T-helper 2 cell treated with Interferon-gamma antibody and Interleukin-4, amounts not matched to agents 100 ng/mL and 5 ng/mL, for 36 hours (primary cell): ENCODE results near the gene FAF1. TPM values are rescaled to one million over a fixed set of nuclear protein-coding genes. Genes with fewer than 3 reads are reported as not detected.

Experiments
- intact Hi-C: fragments of 100-400 bp; cut with micrococcal nuclease; formaldehyde crosslinking; loops from one replicate; pipeline ENCODE4 v1.15.1; 2023
- total RNA-seq: library from RNA; stranded (reverse); gene quantifications from 2 replicates; pipeline ENCODE4 v1.2.3, GENCODE V29; 2022

The FAF1 gene
- total RNA-seq, 1 donor from 2014 or later = 77.9 TPM

DNA sequence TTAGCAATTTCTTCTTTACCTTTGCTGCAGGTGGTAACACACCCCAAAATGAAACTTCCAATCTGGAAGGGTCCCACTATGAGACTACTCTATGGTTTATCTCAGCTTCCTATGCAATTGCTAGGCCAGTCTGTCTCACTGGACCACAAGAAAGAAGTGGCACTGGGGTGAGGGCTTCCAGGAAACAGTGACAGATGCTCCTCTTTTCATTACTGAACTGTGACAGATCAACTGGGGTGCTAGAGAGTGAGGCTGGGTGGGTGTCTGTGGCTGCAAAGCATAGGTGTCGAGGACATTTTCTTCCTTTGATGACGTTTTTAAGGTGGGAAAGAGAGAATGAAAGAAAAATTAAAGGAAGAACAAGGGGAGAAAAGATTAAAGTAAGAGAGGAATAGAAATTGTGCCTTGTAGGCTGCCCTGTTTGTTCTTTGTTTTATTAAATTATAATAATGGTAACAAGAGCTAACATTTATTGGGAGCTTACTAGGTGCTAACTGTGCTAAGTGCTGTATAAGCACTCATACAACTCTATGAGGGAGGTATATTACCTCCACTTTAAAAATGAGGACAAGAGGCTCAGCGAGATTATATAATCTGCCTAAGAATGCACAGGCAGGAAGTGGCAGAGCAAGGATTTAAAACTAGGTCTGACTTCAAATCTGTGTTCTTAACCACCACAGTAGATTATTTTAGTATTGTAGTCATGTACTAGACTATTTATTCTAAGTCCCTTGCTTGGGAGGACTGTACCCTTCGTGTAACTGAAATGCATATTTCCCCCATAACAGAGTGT lies 509.0 kb downstream of the FAF1 start:
- intact Hi-C loops = no loop called here

DNA sequence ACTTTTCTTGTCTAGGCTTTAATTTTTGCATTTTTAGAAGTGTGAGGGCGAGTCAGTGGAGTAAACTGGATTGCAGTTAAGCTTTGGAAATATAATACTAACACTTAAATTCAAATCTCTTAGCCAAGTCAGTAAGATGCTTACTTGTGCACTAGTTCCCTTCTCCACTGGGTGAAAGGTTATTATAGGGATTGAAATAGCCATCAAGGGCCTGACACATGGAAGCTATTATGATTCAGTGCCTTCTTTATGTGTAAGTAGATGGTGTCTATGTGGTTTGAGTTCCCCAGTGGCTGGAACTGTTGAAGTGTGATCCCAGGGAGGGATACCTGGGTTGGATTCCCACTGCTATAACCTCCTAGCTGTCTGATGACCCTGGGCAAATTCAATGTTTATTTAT lies 512.1 kb downstream of the FAF1 start:
- intact Hi-C loops = no loop called here

DNA sequence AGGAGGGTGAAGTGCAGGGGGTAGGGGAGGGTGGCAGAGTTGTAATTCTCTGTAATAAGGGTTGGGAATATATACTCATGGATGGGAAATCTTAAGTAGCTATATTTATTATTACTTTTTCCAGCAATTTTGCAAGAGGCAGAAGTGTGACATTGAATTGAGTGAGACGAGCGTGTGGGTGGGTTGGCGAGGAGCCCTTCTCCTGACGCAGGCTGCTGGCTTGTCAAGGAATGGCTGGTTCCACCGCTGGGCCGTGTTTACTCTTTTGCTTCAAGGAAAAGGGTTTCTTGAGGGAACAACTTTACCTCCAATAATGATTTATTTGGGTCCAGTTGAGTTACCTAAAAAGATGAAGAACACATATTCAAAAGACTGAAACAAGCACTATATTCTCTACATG lies 518.9 kb downstream of the FAF1 start:
- intact Hi-C loops = no loop called here

DNA sequence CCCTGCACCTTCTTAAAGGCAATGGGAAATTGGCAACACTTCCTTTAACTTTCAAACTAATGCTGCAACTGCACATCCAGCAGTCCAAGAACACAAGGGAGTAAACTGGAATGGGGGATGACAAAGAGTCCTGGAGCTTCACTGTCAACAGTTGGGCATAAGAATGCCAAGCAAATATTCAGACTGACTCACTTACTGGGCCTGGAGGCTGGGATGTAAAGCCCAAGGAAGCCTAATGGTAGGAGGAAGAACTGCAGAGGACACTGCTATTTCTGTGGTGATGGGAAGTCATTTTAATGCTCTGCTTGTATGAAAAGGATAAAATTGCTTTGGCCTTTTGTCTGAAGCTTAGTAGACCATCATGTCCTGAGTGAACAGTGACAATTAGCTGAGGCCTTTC lies 521.1 kb downstream of the FAF1 start:
- intact Hi-C loops = no loop called here

DNA sequence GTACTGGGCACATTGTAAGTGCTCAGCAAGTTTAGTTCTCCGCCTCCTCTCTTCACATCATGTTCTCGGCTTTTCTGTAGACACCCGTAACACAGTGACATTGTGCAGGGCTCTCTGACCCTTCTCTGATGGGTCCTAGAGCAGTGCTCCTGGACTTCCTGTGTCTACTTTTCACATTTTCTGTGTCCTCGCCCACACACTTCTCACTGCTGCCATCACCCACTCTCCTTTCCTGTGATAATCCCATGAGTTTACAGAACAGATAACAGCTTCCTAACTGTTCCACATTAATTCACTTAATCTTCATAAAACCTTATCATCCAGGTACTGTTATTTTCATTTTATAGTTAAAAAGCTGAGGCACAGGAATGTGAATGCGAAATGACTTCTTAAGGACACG lies 523.6 kb downstream of the FAF1 start:
- intact Hi-C loops = no loop called here

DNA sequence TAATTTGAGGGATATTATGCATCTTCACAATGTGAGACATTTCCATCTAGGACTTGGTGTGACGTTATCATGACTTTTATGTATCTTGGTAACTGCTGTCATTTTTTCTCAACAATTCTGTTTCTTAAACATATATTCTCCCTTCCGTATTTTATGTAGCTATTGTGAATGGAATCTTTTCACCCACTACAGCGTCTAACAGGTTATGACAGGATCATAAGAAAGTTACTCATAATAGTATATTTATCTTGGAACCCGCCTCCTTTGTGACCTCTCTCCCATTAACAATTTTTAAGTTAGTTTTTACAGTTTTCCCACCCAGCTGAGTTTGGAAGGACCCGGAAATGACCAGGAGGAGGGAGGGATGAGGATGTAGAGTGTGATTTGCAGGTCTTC lies 530.1 kb downstream of the FAF1 start:
- intact Hi-C loops = no loop called here

DNA sequence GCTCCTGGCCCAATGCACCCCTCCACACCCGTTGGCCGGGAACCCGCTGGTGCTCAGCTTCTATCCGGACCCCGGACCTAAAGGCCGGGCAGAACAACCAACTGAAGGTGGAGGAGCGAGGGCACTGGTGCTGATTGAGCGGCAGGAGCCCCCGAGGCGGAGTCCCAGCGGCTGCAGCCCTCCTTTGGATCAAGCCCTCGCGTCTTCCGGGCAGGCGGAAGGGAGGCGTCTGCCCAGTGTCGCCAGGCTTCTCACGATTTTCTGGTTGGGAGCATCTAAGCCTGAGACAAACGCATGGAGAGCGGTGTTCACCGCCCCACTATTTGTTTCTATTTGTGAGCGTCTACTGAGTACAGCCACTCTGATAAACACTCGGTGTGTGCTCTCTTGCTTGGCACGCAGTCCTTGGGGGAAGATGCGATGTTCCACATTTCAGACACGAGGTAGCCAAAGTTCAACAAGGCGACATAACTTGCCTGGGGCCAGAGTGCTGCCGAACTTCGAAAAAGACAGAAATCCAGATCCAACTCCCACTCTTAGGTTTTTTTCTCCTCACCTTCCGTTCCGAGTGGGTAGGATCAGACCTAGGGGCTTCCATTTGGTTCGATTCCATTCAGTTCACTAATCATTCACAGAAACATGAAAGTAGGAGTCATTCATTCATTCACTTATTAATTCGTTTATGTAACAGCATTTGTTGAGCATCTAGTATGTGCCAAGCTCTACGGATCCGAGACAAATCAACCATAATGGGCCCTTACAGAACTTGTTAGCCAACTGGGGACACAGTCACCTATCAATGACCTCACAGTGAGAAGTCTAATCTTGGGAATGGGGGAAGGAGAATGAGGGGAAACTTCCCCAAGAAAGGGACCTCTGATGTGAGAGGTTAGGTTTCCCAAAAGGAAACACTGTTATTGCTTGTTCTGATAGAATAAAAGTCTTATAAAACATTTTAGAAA lies 532.0 kb downstream of the FAF1 start:
- intact Hi-C loops = loop anchor here (1.0 kb wide), 1 partner anchor 11 kb away; no protein-coding TSS in a partner anchor

DNA sequence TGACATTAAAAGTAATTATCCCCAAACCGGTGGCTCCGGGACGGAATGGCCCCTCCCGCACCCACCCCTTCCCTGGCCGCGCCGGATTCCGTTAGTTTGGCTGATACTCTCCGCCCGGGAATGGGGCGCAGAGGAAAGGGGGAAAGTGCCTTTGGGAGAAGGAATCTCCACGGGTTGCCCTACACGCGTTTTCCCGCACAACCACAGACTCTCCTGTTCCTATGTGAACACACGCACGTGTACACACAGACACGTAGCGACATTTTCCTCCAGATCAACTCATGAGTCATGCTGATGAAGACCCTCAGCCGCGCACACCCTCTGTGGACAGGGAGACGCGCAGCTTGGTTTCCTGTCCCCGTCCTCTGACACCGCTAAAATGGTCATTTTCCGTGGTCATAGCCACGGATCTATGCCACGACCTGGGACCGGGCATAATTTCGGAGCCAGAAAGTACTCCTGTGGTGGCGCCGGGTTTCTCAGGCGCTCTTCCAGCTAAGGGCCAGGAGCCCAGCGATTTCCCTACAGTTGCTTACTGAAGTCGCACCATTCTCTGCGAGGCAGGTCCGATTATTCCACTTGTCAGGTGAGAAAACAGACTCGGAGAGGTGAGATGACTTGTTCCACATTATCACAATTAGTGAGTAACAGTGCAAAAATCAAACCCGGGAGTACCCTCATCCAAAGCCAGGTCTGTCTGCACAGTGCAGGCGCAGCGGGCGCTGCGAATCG lies 532.8 kb downstream of the FAF1 start:
- intact Hi-C loops = no loop called here

DNA sequence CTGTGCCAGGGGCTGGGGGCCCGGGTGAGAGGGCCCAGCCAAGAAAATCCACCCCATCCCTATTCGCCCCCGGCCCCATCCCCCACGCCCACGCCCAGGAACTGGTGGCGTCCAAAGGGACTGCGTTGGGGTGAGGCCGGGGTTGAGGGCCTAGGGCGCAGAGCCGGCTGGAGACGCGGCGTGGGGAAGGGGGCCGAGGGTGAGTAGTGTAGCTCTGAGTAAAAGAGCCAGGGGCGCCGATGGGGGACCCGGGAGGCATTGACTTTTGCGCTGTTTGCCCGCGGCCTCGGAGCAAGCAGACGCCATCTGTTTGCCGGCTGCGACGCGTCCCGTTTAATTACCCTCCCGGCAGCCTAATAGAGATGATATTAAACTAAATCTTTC lies 533.4 kb downstream of the FAF1 start:
- intact Hi-C loops = no loop called here

DNA sequence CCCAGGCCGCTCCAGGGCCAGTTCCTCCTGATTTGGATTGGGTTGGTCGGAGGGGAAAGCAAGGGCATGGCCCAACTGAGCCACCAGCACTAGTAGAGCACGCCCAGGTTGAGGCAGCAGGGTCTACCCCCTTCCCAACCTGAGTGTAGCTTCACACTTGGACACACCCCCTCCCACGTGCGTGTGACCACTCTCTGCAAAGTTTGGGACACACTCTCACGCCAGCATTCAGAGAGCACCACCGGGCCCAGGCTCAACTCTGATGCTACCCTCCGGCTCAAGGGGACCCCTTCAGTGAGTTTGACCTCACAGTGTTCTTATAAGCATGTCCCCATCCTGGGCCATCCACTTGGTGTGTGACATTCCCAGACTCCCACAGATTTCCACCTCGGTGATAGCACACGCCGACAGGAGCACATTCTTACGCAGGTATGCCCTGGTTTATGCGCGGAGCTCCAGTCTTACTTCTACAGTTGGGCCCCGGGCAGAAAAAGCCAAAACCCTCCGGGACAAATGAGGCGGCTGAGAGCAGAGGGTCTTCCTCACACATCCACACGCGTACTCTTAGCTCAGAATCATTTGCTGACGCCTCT lies 533.9 kb downstream of the FAF1 start:
- intact Hi-C loops = no loop called here

DNA sequence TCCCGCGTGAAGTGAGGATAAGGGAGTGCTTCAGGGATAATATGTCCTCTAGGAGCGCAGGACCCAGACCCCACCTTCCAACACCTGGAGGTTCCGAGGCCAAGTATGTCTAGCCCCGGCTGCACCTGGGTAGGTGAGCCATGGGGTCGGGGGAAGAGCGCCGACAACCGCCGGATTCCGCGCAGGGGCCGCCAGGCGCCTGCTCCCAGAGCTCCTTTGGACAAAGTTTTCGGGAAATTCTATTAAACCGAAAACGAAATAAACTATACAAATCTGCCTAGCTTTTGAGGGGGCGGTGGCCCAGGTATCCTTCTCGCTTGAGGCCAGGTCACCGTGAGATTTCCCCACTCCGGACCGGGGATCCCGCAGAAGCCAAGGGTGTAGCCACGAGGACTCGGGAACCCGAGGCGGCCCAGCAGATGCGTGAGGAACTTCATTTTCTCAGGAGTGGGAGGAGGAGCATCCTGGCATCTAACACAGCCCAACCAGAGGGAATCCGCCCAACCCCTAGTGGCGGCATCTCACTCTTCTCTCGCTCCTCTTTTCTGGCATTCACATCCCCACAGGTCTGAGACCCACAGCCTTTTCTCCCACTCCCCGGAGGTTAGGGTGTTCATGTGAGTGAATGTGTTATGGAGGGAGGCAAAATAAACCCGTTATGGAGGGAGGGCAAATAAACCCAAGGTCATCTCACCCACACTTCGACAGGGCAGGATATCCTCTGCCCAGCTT lies 534.5 kb downstream of the FAF1 start:
- intact Hi-C loops = no loop called here

DNA sequence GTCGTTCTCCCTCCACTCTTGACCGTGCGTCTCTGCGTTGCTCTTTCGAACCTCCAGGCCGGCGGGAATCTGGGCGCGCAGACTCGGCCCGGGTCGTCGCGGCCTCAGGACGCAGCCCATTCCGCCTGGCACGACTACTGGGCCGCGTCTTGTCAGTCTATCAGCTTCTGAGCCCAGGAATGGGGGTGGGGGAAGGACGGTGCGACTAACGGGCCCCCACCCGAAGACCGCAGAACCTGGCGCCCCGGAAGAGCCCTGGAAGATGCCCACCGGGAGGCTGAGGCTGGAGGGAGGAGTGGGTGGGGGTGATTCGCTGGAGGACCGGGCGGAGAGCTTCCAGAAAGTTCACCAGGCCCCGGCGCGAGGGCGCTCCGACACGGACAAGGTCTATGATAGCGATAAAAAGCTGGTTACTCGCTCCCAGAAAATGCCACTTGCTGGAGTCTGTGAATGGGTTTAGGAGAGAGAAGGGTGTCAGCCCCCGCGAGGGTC lies 535.1 kb downstream of the FAF1 start:
- intact Hi-C loops = no loop called here

DNA sequence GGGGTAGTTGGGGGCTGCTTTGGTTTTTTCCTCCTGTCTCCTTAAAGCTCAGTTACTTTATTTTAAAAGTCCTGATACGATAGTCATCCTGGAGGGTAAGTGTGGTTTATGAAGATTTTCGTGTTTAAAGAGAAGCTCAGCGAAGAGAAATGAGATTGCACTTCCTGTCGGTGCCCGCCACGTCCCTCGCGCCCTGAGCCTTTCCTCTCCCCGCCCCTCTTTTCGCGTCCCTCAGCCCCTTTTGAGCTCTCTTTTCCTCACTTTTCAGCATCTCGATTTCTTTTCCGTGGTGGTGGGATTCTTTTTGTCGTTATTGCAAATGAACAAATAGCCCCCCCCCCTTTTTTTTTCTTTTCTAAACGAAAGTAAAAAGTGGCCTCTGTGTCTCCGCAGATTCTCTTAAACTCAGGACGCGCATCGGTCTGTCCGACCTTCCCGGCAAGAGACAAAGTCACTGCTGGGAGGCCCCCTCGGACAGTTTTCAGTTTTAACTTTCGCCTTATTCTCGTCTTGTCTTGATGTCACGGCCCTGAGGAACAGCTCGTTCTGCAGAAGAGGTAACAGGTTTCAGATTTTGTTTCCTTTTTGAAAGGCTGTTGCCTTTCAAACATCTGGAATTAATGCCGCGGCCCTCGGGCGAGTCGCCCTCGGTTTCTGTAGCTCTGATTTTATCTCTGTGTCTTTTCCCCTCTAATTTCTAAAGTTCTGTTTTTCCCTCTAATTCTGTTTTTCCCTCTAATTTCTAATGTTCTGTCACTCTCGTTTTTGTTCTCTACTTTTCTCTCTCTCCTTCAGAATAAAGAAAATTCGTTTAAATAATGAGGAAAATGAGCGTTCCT lies 535.8 kb downstream of the FAF1 start:
- intact Hi-C loops = no loop called here

DNA sequence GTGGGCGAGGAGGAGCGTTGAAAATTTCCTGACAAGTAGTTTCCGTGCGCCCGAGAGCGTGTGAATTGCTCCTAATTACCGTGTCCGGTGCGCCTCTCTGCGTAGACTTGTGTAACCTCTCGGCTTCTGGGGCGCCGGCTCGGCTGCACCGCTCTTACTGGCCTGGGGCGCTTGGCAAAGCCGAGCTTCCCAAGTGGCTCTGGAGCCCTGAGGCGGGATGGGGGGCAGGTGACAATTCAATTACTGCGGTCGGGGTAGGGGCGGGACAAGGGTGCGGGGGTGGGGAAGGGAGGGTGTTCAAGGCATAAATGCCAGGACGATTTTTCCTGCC lies 536.4 kb downstream of the FAF1 start:
- intact Hi-C loops = no loop called here

DNA sequence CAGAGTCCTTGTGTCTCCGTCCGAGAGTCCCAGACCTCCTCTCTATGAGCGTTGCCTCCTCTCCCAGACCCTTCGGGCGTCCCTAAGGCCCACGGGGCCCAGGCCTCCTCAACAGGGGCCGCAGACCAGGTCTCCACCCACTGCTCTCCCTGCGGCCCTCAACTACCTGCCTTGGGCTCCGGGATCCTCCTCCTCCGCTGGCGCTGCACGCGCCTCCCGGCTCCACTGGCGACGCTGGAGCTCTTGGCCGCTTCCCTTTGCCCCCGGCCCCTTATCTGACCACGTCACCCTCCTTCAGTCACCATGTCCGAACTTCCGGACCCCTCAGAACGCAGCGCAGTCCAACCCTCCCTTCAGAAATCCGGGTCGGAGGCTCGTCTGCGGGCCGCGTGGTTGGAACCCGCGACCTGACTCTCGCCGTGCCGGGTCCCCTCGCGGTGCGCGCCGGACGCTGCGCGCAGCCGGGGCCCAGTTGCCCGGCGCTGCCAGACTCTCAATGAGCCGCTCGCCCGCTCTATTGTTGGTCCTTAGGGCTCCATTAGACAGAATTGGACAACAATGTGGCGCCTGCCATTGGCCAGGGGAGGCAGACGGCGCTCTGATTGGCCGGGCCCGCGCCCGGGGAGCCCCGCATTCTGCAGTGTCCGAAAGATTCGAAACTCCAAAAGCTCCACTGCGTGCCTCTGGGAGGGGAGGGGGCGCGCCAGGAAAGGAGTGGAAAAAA lies 537.0 kb downstream of the FAF1 start, which contains the start of gene DMRTA2:
DMRTA2 (minus strand) TSS at position 498 of the 724 bp plus-strand sequence. CDS start 1,907 bp downstream, outside the sequence.
- intact Hi-C loops = no loop called here

DNA sequence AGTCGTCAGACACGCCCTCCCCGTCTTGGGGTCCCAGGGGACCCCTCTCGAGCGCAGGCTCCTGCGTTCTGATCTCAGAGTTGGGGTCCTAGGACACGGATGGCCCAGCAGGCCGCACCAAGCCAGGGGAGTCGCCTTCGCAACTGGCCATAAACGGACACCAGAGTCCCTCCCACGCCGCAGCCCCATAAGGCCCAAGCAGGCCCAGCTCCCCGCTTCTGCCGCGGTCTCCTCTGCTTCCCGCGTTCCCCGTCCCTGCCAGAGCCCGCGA lies 537.5 kb downstream of the FAF1 start:
- intact Hi-C loops = no loop called here

DNA sequence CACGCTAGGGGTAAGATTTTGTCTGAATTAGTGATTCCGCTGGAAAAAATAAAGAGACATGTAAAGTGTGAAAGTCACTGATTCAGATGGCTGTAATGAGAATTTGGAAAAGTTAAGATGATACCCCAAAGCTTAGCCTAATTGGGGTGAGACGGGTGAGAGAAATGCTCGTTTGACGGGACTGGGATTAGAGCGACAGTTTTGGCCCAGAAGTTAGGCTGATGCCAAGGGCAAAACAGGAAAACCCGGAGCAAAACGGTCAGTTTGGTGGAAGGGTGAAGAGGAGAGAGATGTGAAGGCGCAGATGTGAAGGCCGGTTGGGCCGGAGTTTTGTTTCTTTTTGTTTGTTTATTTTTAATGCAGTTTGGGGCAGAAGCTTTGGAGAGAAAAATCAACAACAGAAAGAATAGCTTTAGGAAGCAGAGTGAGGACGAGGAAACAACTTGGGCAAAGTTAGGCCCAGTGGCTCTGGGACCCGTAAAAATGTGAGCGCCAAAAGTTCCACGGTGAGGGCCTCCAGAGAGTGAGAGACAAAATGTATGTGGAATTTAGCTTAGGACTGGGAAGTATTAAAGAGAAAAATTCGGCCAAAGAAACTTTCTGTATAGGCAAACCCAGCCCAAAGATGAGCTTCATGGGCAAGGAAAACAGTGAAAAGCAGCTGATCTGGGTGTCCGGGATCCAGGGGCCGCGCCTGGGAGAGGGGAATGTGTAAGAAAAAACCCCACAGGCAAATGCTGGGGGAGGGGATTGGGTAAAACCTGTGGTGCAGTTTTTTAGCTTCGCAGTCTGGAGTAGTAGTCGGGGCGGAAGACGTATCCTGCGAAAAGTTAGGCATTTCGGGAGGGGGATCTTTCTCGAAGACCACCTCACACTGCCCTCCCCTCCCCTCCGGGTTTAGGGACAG lies 538.0 kb downstream of the FAF1 start:
- intact Hi-C loops = no loop called here

DNA sequence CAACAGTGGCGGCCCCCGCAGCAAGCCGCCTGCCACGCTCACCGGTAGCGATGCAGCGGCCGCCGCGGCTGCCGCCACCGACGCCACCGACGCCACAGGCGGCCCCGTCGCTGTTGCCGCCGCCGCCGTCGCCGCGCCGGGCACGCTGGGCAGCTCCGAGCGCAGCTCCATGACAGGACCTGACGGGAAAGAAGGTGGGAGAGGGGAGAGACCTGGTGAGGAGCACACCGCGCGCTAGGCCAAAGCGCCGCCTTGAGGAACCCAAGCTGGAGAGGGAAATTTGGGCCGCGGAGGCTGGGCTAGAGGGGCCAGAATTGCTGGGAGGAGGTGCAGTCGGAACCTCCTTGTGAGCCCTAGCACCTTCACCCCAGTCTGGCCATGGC lies 538.7 kb downstream of the FAF1 start:
- intact Hi-C loops = no loop called here
